Endothelial cell of umbilical vein (primary cell): ENCODE measurements around the gene ALPL. TPM values are rescaled to one million over a fixed set of nuclear protein-coding genes. Genes with fewer than 3 reads are reported as not detected.

ENCODE experiments used
- BruUV-seq: library from RNA; stranded (reverse); fragments of 400-500 nt; replicated peaks from 2 replicates; lab custom pipeline; 2021; lab: Mats Ljungman, UMichigan
- CTCF ChIA-PET: fragments of 300-600, 350-600 bp; sonication (Branson Sonifier 250); formaldehyde crosslinking; loops from one replicate; lab custom pipeline; 2021; ENCODE audit warnings: antibody characterized with exemption, inconsistent platforms; lab: Charles Lee
- POLR2A ChIA-PET: fragments of 300-600, 350-600 bp; sonication (Branson Sonifier 250); formaldehyde crosslinking; loops from one replicate; lab custom pipeline; 2021; ENCODE audit warnings: antibody characterized with exemption, inconsistent platforms; lab: Charles Lee
- DNase-seq: peaks from one replicate; pipeline ENCODE4 v3.0.0-alpha.2; 2011; ENCODE audit warnings: low read depth, low spot score
- FAIRE-seq: peaks from 2 replicates; lab custom pipeline; 2011; peaks lifted over from hg19 to GRCh38; lab: Jason Lieb, UNC
- H2AFZ ChIP-seq: 2 replicates; pipeline ENCODE4 v1.6.0; 2012; ENCODE audit warnings: low read depth, low read length, control low read depth, inconsistent platforms
- H3K27ac ChIP-seq: 2 replicates; pipeline ENCODE4 v1.5.1; 2011; ENCODE audit warnings: low read depth, mild to moderate bottlenecking, control low read depth, low read length, moderate library complexity; ENCODE audit not compliant: insufficient read depth
- H3K27me3 ChIP-seq, 2 experiments: 2 replicates each; pipeline versions ENCODE4 v1.6.0 to v1.6.1; 2011; ENCODE audit warnings: low read length in 2 of 2, mixed read lengths in 1 of 2; ENCODE audit not compliant: control insufficient read depth in 2 of 2, insufficient read depth in 2 of 2
- H3K36me3 ChIP-seq, 2 experiments: 2 replicates in 1 of 2; 3 replicates in 1 of 2; pipeline ENCODE4 v1.5.1; 2011; ENCODE audit warnings: low read length in 2 of 2, mild to moderate bottlenecking in 1 of 2, moderate library complexity in 1 of 2; ENCODE audit not compliant: control insufficient read depth in 2 of 2, insufficient read depth in 2 of 2; ENCODE audit errors: extremely low read depth in 1 of 2
- H3K4me1 ChIP-seq: 3 replicates; pipeline ENCODE4 v1.5.1; 2011; ENCODE audit warnings: mild to moderate bottlenecking, low read length; ENCODE audit not compliant: control insufficient read depth, insufficient read depth; ENCODE audit errors: extremely low read depth
- H3K4me2 ChIP-seq: 2 replicates; pipeline ENCODE4 v1.6.1; 2011; ENCODE audit warnings: low read length, control low read depth, mixed read lengths; ENCODE audit not compliant: insufficient read depth
- H3K4me3 ChIP-seq, 3 experiments: fragments of 200-600 bp in 1 of 3; sonication (generic), shearing (Covaris generic) in 1 of 3; replicated peaks in 1 of 3; 2 replicates each; pipeline ENCODE4 v1.5.1; 2011 to 2016; ENCODE audit warnings: control low read depth in 3 of 3, low read length in 3 of 3, mild to moderate bottlenecking in 2 of 3, inconsistent platforms in 1 of 3, low read depth in 1 of 3, moderate library complexity in 1 of 3; ENCODE audit not compliant: insufficient read depth in 1 of 3
- H3K79me2 ChIP-seq: 2 replicates; pipeline ENCODE4 v1.6.0; 2012; ENCODE audit warnings: low read length, inconsistent platforms; ENCODE audit not compliant: control insufficient read depth, insufficient read depth
- H3K9ac ChIP-seq: replicated peaks from 2 replicates; pipeline ENCODE3; 2011; ENCODE audit warnings: low read length, control low read depth; ENCODE audit not compliant: insufficient read depth; ENCODE audit errors: extremely low read depth
- H3K9me1 ChIP-seq: replicated peaks from 3 replicates; pipeline ENCODE4 v1.6.0; 2011; ENCODE audit warnings: mild to moderate bottlenecking, low read length; ENCODE audit not compliant: control insufficient read depth, insufficient read depth; ENCODE audit errors: extremely low read depth
- H3K9me3 ChIP-seq: replicated peaks from 2 replicates; pipeline ENCODE4 v1.5.1; 2012; ENCODE audit warnings: low read length, inconsistent platforms; ENCODE audit not compliant: control insufficient read depth, insufficient read depth
- H4K20me1 ChIP-seq: replicated peaks from 2 replicates; pipeline ENCODE3; 2011; ENCODE audit warnings: mild to moderate bottlenecking, low read length; ENCODE audit not compliant: control insufficient read depth, insufficient read depth; ENCODE audit errors: extremely low read depth
- EZH2 ChIP-seq: IDR thresholded peaks from 2 replicates; pipeline ENCODE4 v1.6.1; 2012; ENCODE audit warnings: borderline replicate concordance, low read depth, mild to moderate bottlenecking, moderate library complexity, low read length, inconsistent platforms; ENCODE audit not compliant: severe bottlenecking
- FOS ChIP-seq: IDR thresholded peaks from 2 replicates; pipeline ENCODE4 v1.6.1; 2011; ENCODE audit warnings: mild to moderate bottlenecking, low read length, moderate library complexity, borderline replicate concordance; ENCODE audit not compliant: insufficient read depth
- GATA2 ChIP-seq: IDR thresholded peaks from 2 replicates; pipeline ENCODE4 v1.7.0; 2011; ENCODE audit warnings: low read depth, mild to moderate bottlenecking, moderate library complexity, mixed read lengths, low read length; ENCODE audit not compliant: insufficient read length, insufficient read depth
- JUN ChIP-seq: IDR thresholded peaks from 2 replicates; pipeline ENCODE4 v1.6.1; 2011; ENCODE audit warnings: borderline replicate concordance, low read depth; ENCODE audit not compliant: insufficient read length, insufficient read depth
- MYC ChIP-seq: IDR thresholded peaks from one replicate; pipeline ENCODE4 v1.6.1; 2011; ENCODE audit warnings: mild to moderate bottlenecking, low read depth, low read length
- POLR2A ChIP-seq: IDR thresholded peaks from 2 replicates; pipeline ENCODE4 v1.6.1; 2012; ENCODE audit warnings: low read depth, mild to moderate bottlenecking, control low read depth, low read length
- POLR2AphosphoS5 ChIP-seq: IDR thresholded peaks from 2 replicates; pipeline ENCODE4 v1.6.1; 2012; ENCODE audit warnings: low read depth, mild to moderate bottlenecking, control low read depth, low read length, moderate library complexity; ENCODE audit not compliant: insufficient read depth
- dilution Hi-C: fragments of 300-500 bp; cut with MboI; formaldehyde crosslinking; loops from one replicate; pipeline ENCODE4 v1.15.0; 2019; ENCODE audit warnings: low sequenced_read_pairs; ENCODE audit not compliant: extremely low pct_ligation_motif_present
- intact Hi-C: fragments of 100-400 bp; cut with micrococcal nuclease; formaldehyde crosslinking; loops from one replicate; pipeline ENCODE4 v1.10.0; 2022
- polyA plus RNA-seq, 4 experiments: library from polyadenylated mRNA; depleted of rRNA in 3 of 4; stranded (reverse) in 3 of 4; unstranded in 1 of 4; fragments of >200 nt; gene quantifications; 2 replicates each; pipeline versions ENCODE4 v1.2.1 to v1.2.3, GENCODE V29; 2011 to 2012; ENCODE audit warnings: missing spikeins in 1 of 4
- total RNA-seq: library from RNA; stranded (reverse); gene quantifications from 2 replicates; pipeline ENCODE4 v1.2.3, GENCODE V29; 2021
- TF ChIP-seq, protein P1 (sequence below), 2 donors: IDR thresholded peaks; 1 replicate in 1 of 2; 2 replicates in 1 of 2; pipeline ENCODE4 v1.5.1; 2011; ENCODE audit warnings: low read length in 2 of 2, mild to moderate bottlenecking in 2 of 2, moderate library complexity in 2 of 2, control low read depth in 1 of 2, inconsistent platforms in 1 of 2, low read depth in 1 of 2; ENCODE audit not compliant: insufficient read depth in 1 of 2; ENCODE audit errors: extremely low read depth in 1 of 2
- TF ChIP-seq, protein P2 (sequence below): IDR thresholded peaks from 2 replicates; pipeline ENCODE4 v1.6.1; 2011; ENCODE audit not compliant: insufficient read depth, insufficient read length

Gene ALPL
- total and polyA plus RNA-seq, 2 donors (not counting 3 experiments of a cell fraction or from before 2014, with no cell fraction given): 0.38 to 0.92 TPM

DNA sequence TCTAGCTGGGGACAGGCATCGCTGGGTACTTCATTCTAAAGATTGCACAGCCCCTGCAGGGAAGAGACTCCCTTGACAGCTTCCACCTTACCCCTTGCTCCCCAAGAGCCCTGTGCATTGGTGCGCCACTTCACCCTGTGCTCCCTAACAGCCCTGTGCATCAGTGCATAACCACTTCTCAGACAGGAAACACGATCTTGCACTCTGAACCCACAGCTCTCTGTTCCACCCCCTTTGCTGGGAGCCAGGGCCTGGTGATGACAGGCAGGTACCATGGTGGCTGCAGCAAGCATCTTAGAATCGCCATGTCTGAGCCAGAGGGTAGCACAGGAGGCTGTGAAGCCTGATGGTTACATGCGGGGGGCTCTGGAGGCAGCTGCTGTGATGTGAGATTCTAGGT is 5.0 kb downstream of the ALPL start:
- ChIA-PET CTCF (no interaction called here), POLR2A (no interaction called here)
- Histone ChIP-seq H4K20me1 (no peaks in the 10 kb centered on the region), H3K4me2 (no peak overlapping the region), H3K36me3 (no peaks in the 10 kb centered on the region), H3K27ac (no peak overlapping the region), H3K79me2 (no peaks in the 10 kb centered on the region), H3K9me3 (no peaks in the 10 kb centered on the region), H3K27me3 (peaks cover 35 to 39% of the 10 kb centered on the region in 2 experiments), H3K9me1 (no peaks in the 10 kb centered on the region), H3K4me3 (no peak overlapping the region), H2AFZ (no peak overlapping the region), H3K9ac (no peak overlapping the region), H3K4me1 (no peaks in the 10 kb centered on the region)
- DNase-seq (no peak), FAIRE-seq (no peak)
- dilution Hi-C loops (no loop called here), intact Hi-C loops (no loop called here)
- no TSS peak for BruUV-seq
- no peak for TF ChIP-seq MYC
- TF ChIP-seq GATA2: no peak
- TF ChIP-seq, protein P1, sequence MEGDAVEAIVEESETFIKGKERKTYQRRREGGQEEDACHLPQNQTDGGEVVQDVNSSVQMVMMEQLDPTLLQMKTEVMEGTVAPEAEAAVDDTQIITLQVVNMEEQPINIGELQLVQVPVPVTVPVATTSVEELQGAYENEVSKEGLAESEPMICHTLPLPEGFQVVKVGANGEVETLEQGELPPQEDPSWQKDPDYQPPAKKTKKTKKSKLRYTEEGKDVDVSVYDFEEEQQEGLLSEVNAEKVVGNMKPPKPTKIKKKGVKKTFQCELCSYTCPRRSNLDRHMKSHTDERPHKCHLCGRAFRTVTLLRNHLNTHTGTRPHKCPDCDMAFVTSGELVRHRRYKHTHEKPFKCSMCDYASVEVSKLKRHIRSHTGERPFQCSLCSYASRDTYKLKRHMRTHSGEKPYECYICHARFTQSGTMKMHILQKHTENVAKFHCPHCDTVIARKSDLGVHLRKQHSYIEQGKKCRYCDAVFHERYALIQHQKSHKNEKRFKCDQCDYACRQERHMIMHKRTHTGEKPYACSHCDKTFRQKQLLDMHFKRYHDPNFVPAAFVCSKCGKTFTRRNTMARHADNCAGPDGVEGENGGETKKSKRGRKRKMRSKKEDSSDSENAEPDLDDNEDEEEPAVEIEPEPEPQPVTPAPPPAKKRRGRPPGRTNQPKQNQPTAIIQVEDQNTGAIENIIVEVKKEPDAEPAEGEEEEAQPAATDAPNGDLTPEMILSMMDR (IDR thresholded peaks at IDR 0.05; ENCODE audit: extremely low read depth in 1 of 2, insufficient read depth in 1 of 2, low read depth in 1 of 2, low read length in 2 of 2): no peak
- TF ChIP-seq POLR2A: no peak
- no peak for TF ChIP-seq POLR2AphosphoS5
- TF ChIP-seq JUN: no peak
- TF ChIP-seq FOS: no peak
- no peak for TF ChIP-seq EZH2
- TF ChIP-seq, protein P2, sequence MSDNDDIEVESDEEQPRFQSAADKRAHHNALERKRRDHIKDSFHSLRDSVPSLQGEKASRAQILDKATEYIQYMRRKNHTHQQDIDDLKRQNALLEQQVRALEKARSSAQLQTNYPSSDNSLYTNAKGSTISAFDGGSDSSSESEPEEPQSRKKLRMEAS: no peak
